T-cell (primary cell): ENCODE data around the gene CIDEC. TPM values are rescaled to one million over a fixed set of nuclear protein-coding genes. Genes with fewer than 3 reads are reported as not detected.

Source experiments
- ATAC-seq, 4 experiments: fragments of 200-7000 bp in 3 of 4; fragments of 150-1000 bp in 1 of 4; cut with Tn5 transposase; replicated peaks in 1 of 4; 1 replicate in 3 of 4; 2 replicates in 1 of 4; pipeline ENCODE4 v1.10.0; 2021; ENCODE audit warnings: moderate library complexity in 3 of 4, mild to moderate bottlenecking in 2 of 4, moderate number of reproducible peaks in 1 of 4
- CTCF ChIA-PET, 2 donors: fragments of 300-600 bp; sonication (Branson Sonifier 250); formaldehyde crosslinking; loops; one replicate each; lab custom pipeline; 2022; ENCODE audit warnings: antibody characterized with exemption in 2 of 2; lab: Charles Lee
- POLR2A ChIA-PET, 2 donors: fragments of 300-600 bp; sonication (Branson Sonifier 250); formaldehyde crosslinking; loops; one replicate each; lab custom pipeline; 2022; ENCODE audit warnings: antibody characterized with exemption in 2 of 2; lab: Charles Lee
- DNase-seq, 35 experiments: peaks; one replicate each; pipeline versions ENCODE4 v3.0.0 to v3.0.0-alpha.2; 2013 to 2023
- H3K27ac ChIP-seq: one replicate; pipeline ENCODE4 v1.5.1; 2013; ENCODE audit warnings: low read length
- H3K27me3 ChIP-seq, 2 experiments: replicated peaks in 1 of 2; 1 replicate in 1 of 2; 2 replicates in 1 of 2; pipeline versions ENCODE4 v1.6.1 to v1.7.0; 2013; ENCODE audit warnings: low read length in 1 of 2, mixed read lengths in 1 of 2; ENCODE audit not compliant: control insufficient read depth in 2 of 2, insufficient read depth in 2 of 2; ENCODE audit errors: extremely low read depth in 1 of 2
- H3K36me3 ChIP-seq, 2 donors: 1 replicate in 1 of 2; 2 replicates in 1 of 2; pipeline versions ENCODE4 v1.6.1 to v1.7.0; 2013; ENCODE audit warnings: low read length in 1 of 2; ENCODE audit not compliant: control insufficient read depth in 2 of 2, insufficient read depth in 1 of 2; ENCODE audit errors: extremely low read depth in 1 of 2
- H3K4me1 ChIP-seq, 2 experiments: 1 replicate in 1 of 2; 2 replicates in 1 of 2; pipeline versions ENCODE4 v1.6.1 to v1.7.0; 2013; ENCODE audit warnings: low read length in 2 of 2, mixed read lengths in 1 of 2; ENCODE audit not compliant: insufficient read depth in 2 of 2, control insufficient read depth in 1 of 2; ENCODE audit errors: extremely low read depth in 1 of 2
- H3K4me3 ChIP-seq, 2 donors: 1 replicate in 1 of 2; 2 replicates in 1 of 2; pipeline versions ENCODE4 v1.5.1 to v1.7.0; 2013; ENCODE audit warnings: mild to moderate bottlenecking in 2 of 2, low read length in 1 of 2, moderate library complexity in 1 of 2; ENCODE audit not compliant: control insufficient read depth in 1 of 2; ENCODE audit errors: extremely low read depth in 1 of 2
- H3K9me3 ChIP-seq: 2 replicates; pipeline ENCODE4 v1.7.0; 2013
- H3K27ac Mint-ChIP-seq, 2 donors: one replicate each; pipeline ENCODE4 v1.8.0; 2020 to 2021; ENCODE audit warnings: mild to moderate bottlenecking in 2 of 2, mixed read lengths in 2 of 2
- H3K27me3 Mint-ChIP-seq, 2 donors: one replicate each; pipeline ENCODE4 v1.8.0; 2021 to 2022; ENCODE audit warnings: mixed read lengths in 2 of 2
- H3K36me3 Mint-ChIP-seq: one replicate; pipeline ENCODE4 v1.8.0; 2021; ENCODE audit warnings: mixed read lengths
- H3K4me1 Mint-ChIP-seq, 3 donors: one replicate each; pipeline ENCODE4 v1.8.0; 2020 to 2022; ENCODE audit warnings: mixed read lengths in 3 of 3, mild to moderate bottlenecking in 1 of 3
- H3K4me3 Mint-ChIP-seq, 3 donors: one replicate each; pipeline ENCODE4 v1.8.0; 2020 to 2022; ENCODE audit warnings: mild to moderate bottlenecking in 3 of 3, mixed read lengths in 3 of 3, moderate library complexity in 3 of 3
- H3K9me3 Mint-ChIP-seq, 3 donors: one replicate each; pipeline ENCODE4 v1.8.0; 2020 to 2022; ENCODE audit warnings: mixed read lengths in 3 of 3
- WGBS: methylation state at CpG from one replicate; pipeline ENCODE4 v1.1.5; 2013; ENCODE audit warnings: missing lambda C conversion rate; ENCODE audit not compliant: insufficient coverage; 5-methylcytosine and 5-hydroxymethylcytosine counted together
- total RNA-seq, 35 experiments: library from RNA in 6 of 35; stranded (reverse) in 6 of 35; fragments of 120-200 nt in 1 of 35; gene quantifications; one replicate each; pipeline versions ENCODE4 v1.2.1 to v1.2.4 and lab custom pipeline; 2013 to 2026

CIDEC gene
- total RNA-seq, 5 donors from 2014 or later (not counting 1 experiment from before 2014, with no cell fraction given), result 0.66 TPM; not detected in 4

GRCh38 chr3:9841015-9841414 lies 39.0 kb downstream of the CIDEC start:
- no peak overlapping the region for H3K4me3 Mint-ChIP-seq
- Histone ChIP-seq H3K9me3 (no peaks in the 10 kb centered on the region), H3K27ac (no peak overlapping the region), H3K4me1 (peaks cover 7 to 25% of the 10 kb centered on the region in 2 experiments), H3K27me3 (no peaks in the 10 kb centered on the region), H3K4me3 (no peak overlapping the region), H3K36me3 (peaks cover 4 to 40% of the 10 kb centered on the region in 2 donors)
- POLR2A ChIA-PET, result interaction anchor here in 1 of 2 donors (0.5 to 1.2 kb wide), 3 partner anchors 13 to 146 kb away, joined by 3 to 6 read pairs (median 5); partner anchors contain the start of gene EMC3
- DNase-seq, result no peak
- ATAC-seq, result no peak
- H3K9me3 Mint-ChIP-seq, result no peaks in the 10 kb centered on the region
- CTCF ChIA-PET, result interaction anchor here in 1 of 2 donors (0.6 kb wide), 2 partner anchors 13 to 20 kb away, joined by 3 to 9 read pairs; no protein-coding TSS in a partner anchor
- H3K27me3 Mint-ChIP-seq, result no peaks in the 10 kb centered on the region
- WGBS, result 60% methylated on average over 1 of the region's 8 CpGs
- no peak overlapping the region for H3K27ac Mint-ChIP-seq
- peaks cover 23 to 31% (median 26%) of the 10 kb centered on the region in 3 donors for H3K4me1 Mint-ChIP-seq
- peaks cover 24% of the 10 kb centered on the region for H3K36me3 Mint-ChIP-seq

GRCh38 chr3:9838856-9839255 lies 41.2 kb downstream of the CIDEC start:
- H3K9me3 ChIP-seq, result no peaks in the 10 kb centered on the region
- H3K36me3 ChIP-seq, result peaks cover 4 to 55% of the 10 kb centered on the region in 2 donors
- CTCF ChIA-PET, result interaction anchor here in 1 of 2 donors (0.5 kb wide), 1 partner anchor 57 kb away, joined by 16 read pairs; no protein-coding TSS in a partner anchor
- Mint-ChIP-seq H3K27me3 (no peaks in the 10 kb centered on the region), H3K27ac (peak overlapping the region in 1 of 2 donors; percentile 16), H3K4me1 (peaks cover 15 to 21% (median 20%) of the 10 kb centered on the region in 3 donors), H3K4me3 (no peak overlapping the region), H3K9me3 (no peaks in the 10 kb centered on the region), H3K36me3 (peaks cover 38% of the 10 kb centered on the region)
- ATAC-seq, result no peak
- POLR2A ChIA-PET, result no interaction called here
- peaks cover 2 to 14% of the 10 kb centered on the region in 2 experiments for H3K4me1 ChIP-seq
- 95% methylated on average over 3 of the region's 4 CpGs for WGBS
- H3K27ac ChIP-seq, result no peak overlapping the region
- H3K4me3 ChIP-seq, result no peak overlapping the region
- no peak for DNase-seq
- H3K27me3 ChIP-seq, result no peaks in the 10 kb centered on the region

GRCh38 chr3:9837701-9838582 lies 42.1 kb downstream of the CIDEC start:
- no peak overlapping the region for H3K4me3 Mint-ChIP-seq
- Histone ChIP-seq H3K4me1 (peaks cover 0 to 10% of the 10 kb centered on the region in 2 experiments), H3K27me3 (no peaks in the 10 kb centered on the region), H3K27ac (no peak overlapping the region), H3K9me3 (no peaks in the 10 kb centered on the region), H3K36me3 (peaks cover 4 to 60% of the 10 kb centered on the region in 2 donors), H3K4me3 (no peak overlapping the region)
- peak overlapping the region in 1 of 2 donors; percentile 28 for H3K27ac Mint-ChIP-seq
- H3K4me1 Mint-ChIP-seq, result peaks cover 12 to 13% (median 13%) of the 10 kb centered on the region in 3 donors
- CTCF ChIA-PET, result no interaction called here
- H3K27me3 Mint-ChIP-seq, result no peaks in the 10 kb centered on the region
- ATAC-seq, result no peak
- H3K9me3 Mint-ChIP-seq, result no peaks in the 10 kb centered on the region
- 94% methylated on average over 5 of the region's 12 CpGs for WGBS
- DNase-seq, result no peak
- POLR2A ChIA-PET, result interaction anchor here in 1 of 2 donors (0.6 kb wide), 1 partner anchor 17 kb away, joined by 6 read pairs; no protein-coding TSS in a partner anchor
- peaks cover 38% of the 10 kb centered on the region for H3K36me3 Mint-ChIP-seq

- H3K4me1 Mint-ChIP-seq, result peaks cover 7 to 9% (median 9%) of the 10 kb centered on the region in 3 donors
- peaks cover 5 to 50% of the 10 kb centered on the region in 2 donors for H3K36me3 ChIP-seq
- no peak overlapping the region for H3K27ac ChIP-seq
- 94% methylated on average over 12 of the region's 18 CpGs for WGBS
- H3K4me3 ChIP-seq, result no peak overlapping the region
- H3K36me3 Mint-ChIP-seq, result peaks cover 30% of the 10 kb centered on the region
- no peaks in the 10 kb centered on the region for H3K27me3 Mint-ChIP-seq
- no peak overlapping the region for H3K27ac Mint-ChIP-seq
- CTCF ChIA-PET, result no interaction called here
- no peaks in the 10 kb centered on the region for H3K27me3 ChIP-seq
- no peaks in the 10 kb centered on the region for H3K4me1 ChIP-seq
- no peaks in the 10 kb centered on the region for H3K9me3 Mint-ChIP-seq
- ATAC-seq (no peak), DNase-seq (no peak)
- POLR2A ChIA-PET, result interaction anchor here in 1 of 2 donors (0.6 kb wide), 1 partner anchor 52 kb away, joined by 6 read pairs; no protein-coding TSS in a partner anchor
- H3K4me3 Mint-ChIP-seq, result no peak overlapping the region
- no peaks in the 10 kb centered on the region for H3K9me3 ChIP-seq
Observed at GRCh38 chr3:9834520-9835380, 45.3 kb downstream of the CIDEC start.

- H3K27ac ChIP-seq, result no peak overlapping the region
- H3K36me3 Mint-ChIP-seq, result peaks cover 28% of the 10 kb centered on the region
- H3K27ac Mint-ChIP-seq, result no peak overlapping the region
- no peaks in the 10 kb centered on the region for H3K9me3 ChIP-seq
- peaks cover 7 to 9% (median 9%) of the 10 kb centered on the region in 3 donors for H3K4me1 Mint-ChIP-seq
- WGBS, result 92% methylated on average over 8 of the region's 9 CpGs
- DNase-seq (no peak), ATAC-seq (no peak)
- no peak overlapping the region for H3K4me3 Mint-ChIP-seq
- H3K9me3 Mint-ChIP-seq, result no peaks in the 10 kb centered on the region
- CTCF ChIA-PET, result no interaction called here
- H3K36me3 ChIP-seq, result peaks cover 5 to 51% of the 10 kb centered on the region in 2 donors
- POLR2A ChIA-PET, result no interaction called here
- H3K27me3 ChIP-seq, result no peaks in the 10 kb centered on the region
- no peak overlapping the region for H3K4me3 ChIP-seq
- H3K27me3 Mint-ChIP-seq, result no peaks in the 10 kb centered on the region
- H3K4me1 ChIP-seq, result no peaks in the 10 kb centered on the region
Observed at GRCh38 chr3:9833078-9833477, 47.0 kb downstream of the CIDEC start.
